ENCODE measurements around the gene FAM53A. TPM values are rescaled to one million over a fixed set of nuclear protein-coding genes. Genes with fewer than 3 reads are reported as not detected.

The FAM53A gene
- total RNA-seq, 1 donor from 2014 or later = 4.3 TPM

DNA sequence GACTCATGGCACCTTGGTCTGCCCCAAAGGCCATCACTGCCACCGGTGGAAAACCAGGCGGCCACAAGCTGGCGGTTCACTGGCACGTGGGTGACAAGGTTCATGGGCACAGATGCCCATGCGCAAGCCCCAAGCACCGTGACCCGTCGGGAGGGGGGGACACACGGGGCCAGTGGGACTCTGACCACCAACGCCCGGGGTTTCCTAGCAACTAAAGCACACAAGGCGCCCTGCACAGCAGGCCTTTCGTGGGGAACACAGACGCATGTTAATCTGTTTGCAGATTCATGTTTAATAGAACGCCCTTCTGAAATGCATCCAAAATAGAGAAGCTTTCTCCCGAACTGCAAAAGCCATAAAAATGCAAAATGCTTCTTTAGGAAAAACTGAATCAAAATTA, 43.9 kb downstream of the FAM53A start:
- no peak for DNase-seq (ENCODE audit: low read depth, low spot score)
- Mint-ChIP-seq H3K36me3 (ENCODE audit: low read depth) (no peaks in the 10 kb centered on the region), H3K4me3 (no peak overlapping the region), H3K9me3 (no peaks in the 10 kb centered on the region), H3K27ac (ENCODE audit: unreplicated experiment) (no peak overlapping the region), H3K4me1 (peaks cover 7% of the 10 kb centered on the region), H3K27me3 (ENCODE audit: low read depth) (no peaks in the 10 kb centered on the region)
- TF ChIP-seq, protein P1, sequence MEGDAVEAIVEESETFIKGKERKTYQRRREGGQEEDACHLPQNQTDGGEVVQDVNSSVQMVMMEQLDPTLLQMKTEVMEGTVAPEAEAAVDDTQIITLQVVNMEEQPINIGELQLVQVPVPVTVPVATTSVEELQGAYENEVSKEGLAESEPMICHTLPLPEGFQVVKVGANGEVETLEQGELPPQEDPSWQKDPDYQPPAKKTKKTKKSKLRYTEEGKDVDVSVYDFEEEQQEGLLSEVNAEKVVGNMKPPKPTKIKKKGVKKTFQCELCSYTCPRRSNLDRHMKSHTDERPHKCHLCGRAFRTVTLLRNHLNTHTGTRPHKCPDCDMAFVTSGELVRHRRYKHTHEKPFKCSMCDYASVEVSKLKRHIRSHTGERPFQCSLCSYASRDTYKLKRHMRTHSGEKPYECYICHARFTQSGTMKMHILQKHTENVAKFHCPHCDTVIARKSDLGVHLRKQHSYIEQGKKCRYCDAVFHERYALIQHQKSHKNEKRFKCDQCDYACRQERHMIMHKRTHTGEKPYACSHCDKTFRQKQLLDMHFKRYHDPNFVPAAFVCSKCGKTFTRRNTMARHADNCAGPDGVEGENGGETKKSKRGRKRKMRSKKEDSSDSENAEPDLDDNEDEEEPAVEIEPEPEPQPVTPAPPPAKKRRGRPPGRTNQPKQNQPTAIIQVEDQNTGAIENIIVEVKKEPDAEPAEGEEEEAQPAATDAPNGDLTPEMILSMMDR (conservative IDR thresholded peaks at IDR 0.05) = no peak

DNA sequence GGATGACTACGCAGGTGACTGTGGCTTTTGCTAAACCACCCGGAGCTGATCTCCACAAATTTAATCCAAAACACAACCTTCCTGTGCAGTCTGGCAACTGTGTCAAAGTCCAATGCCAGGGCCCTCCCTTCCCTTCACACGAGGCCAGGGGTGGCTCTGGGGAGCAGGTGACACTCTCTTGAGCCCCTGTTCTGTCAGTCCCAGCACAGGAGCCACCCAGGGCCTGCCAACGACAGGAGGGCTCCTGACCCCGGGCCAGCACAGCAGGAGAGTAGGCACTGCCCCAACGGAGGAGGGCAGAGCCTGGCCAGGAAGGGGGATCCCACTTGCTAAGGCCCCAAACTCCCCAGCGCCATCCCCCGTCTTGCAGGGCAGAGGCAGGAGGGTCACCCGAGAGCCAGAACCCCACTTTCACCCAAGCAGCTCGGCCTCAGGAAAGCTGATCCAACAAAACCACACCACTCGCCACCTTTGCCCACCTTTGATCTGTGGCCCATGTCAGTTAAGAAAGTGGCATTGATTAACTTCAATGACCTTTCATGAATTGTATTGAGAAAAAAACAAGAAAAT, 44.7 kb downstream of the FAM53A start:
- Mint-ChIP-seq H3K36me3 (ENCODE audit: low read depth) (no peaks in the 10 kb centered on the region), H3K9me3 (no peaks in the 10 kb centered on the region), H3K27me3 (ENCODE audit: low read depth) (peaks cover 4% of the 10 kb centered on the region), H3K4me3 (no peak overlapping the region), H3K27ac (ENCODE audit: unreplicated experiment) (no peak overlapping the region), H3K4me1 (no peaks in the 10 kb centered on the region)
- no peak for DNase-seq (ENCODE audit: low read depth, low spot score)
- TF ChIP-seq, protein P1 (conservative IDR thresholded peaks at IDR 0.05) = no peak

DNA sequence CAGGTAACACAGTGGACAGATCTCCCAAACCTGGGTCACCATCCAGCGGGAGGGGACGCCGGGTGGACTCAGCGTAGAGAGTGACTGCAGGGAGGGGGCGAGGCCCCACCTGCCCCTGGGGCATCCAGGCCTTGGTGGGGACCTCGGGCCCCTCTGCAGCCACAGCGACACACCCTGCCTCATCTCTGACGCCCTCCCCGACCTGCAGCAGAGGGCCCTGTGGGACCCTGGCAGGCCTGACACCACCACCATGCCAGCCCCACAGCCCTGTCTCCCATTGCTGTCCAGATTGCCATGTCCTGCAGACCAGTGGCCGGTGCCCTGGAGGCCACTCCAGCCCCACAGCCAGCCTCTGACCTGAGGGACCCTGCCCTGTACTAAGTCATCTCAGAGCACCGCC, 45.2 kb downstream of the FAM53A start:
- TF ChIP-seq, protein P1 (conservative IDR thresholded peaks at IDR 0.05) = no peak
- no peak overlapping the region for H3K27ac Mint-ChIP-seq (ENCODE audit: unreplicated experiment)

DNA sequence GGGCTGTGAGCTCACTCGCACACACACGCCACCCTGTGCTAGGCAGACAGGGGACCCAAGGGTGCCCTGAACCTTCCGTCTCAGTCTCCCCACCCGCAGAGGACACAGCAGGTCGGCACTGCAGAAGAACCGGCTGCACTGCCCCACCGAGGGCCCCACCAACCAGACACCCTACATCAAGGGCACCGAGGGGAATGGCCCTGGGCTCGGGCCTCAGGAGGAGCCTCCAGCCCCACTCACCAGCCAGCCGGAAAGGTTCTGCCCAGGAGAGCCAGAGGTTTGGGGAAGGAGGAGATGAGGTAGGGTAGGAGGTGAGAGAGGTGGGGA, 45.9 kb downstream of the FAM53A start:
- Mint-ChIP-seq H3K27me3 (ENCODE audit: low read depth) (peaks cover 4% of the 10 kb centered on the region), H3K27ac (ENCODE audit: unreplicated experiment) (no peak overlapping the region), H3K9me3 (no peaks in the 10 kb centered on the region), H3K36me3 (ENCODE audit: low read depth) (no peaks in the 10 kb centered on the region), H3K4me3 (no peak overlapping the region), H3K4me1 (no peaks in the 10 kb centered on the region)
- no peak for DNase-seq (ENCODE audit: low read depth, low spot score)
- TF ChIP-seq, protein P1 (conservative IDR thresholded peaks at IDR 0.05) = no peak

More for the DNA sequence above, 45.2 kb downstream of the FAM53A start:
- H3K27me3 Mint-ChIP-seq (ENCODE audit: low read depth) = peaks cover 4% of the 10 kb centered on the region
- no peak overlapping the region for H3K4me3 Mint-ChIP-seq
- no peaks in the 10 kb centered on the region for H3K36me3 Mint-ChIP-seq (ENCODE audit: low read depth)
- DNase-seq (ENCODE audit: low read depth, low spot score) = no peak
- no peaks in the 10 kb centered on the region for H3K4me1 Mint-ChIP-seq
- H3K9me3 Mint-ChIP-seq = no peaks in the 10 kb centered on the region

DNA sequence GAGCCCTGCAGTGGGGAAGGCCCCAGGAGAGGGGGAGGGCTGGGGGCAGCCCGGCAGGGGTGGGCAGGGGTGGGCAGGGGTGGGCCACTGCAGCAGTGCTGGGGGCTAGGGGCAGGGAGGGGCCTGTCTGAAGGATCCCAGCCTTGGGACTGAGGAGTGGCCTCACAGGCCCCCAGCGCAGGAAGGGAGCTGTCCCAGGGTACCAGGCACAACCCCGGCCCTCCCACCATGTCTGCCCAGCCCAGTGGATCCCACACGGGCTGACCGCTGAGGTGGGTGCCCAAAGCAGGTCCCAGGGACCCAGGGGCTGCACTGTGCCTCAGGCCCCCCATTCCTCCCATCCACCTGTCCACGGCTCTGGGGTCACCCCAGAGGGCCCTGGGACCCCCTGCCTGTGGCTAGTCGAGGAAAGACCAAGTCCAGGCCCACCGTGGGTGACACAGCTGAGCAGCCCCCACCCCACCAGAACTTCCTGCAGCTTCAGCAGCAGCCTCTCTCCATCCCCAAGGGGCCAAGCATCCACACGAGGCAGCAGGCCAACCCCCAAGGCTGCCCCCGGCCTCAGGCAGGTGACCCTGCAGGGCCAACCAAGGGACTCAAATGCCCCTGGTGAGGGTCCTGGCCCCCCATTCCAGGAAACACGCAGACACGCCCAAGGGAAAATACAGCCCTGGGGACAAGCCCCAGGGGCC, 46.4 kb downstream of the FAM53A start:
- H3K36me3 Mint-ChIP-seq (ENCODE audit: low read depth) = no peaks in the 10 kb centered on the region
- H3K4me1 Mint-ChIP-seq = no peaks in the 10 kb centered on the region
- no peaks in the 10 kb centered on the region for H3K9me3 Mint-ChIP-seq
- no peak for DNase-seq (ENCODE audit: low read depth, low spot score)
- no peak overlapping the region for H3K27ac Mint-ChIP-seq (ENCODE audit: unreplicated experiment)
- H3K4me3 Mint-ChIP-seq = no peak overlapping the region
- peaks cover 4% of the 10 kb centered on the region for H3K27me3 Mint-ChIP-seq (ENCODE audit: low read depth)
- TF ChIP-seq, protein P1 (conservative IDR thresholded peaks at IDR 0.05) = no peak

Data from neural crest cell (in vitro differentiated cells).